Measurements from ENCODE around the gene TREM2. TPM values are rescaled to one million over a fixed set of nuclear protein-coding genes. Genes with fewer than 3 reads are reported as not detected.

The TREM2 gene
- total RNA-seq, 1 experiment from 2014 or later = not detected

DNA sequence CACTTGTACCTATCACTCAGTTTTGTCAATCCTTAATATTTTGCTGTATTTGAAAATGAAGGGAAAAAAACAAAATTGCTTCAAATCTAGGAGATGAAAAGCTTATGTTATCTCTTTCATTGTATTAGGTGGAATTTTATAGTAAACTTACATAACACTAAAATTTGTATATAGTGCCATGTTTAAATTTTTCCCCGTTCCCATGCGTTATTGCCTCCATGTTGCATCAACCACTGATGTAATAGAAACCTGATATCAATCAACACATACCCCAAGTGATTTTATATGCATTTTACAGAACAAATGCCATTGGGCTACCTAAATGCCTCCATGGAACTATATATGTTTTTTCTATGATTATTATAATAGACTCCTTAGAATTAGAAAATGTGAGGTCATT lies 14.8 kb upstream of the TREM2 start:
- Mint-ChIP-seq H3K4me1 (ENCODE audit: low read depth, unreplicated experiment) (no peaks in the 10 kb centered on the region), H3K36me3 (ENCODE audit: insufficient read depth, unreplicated experiment) (no peaks in the 10 kb centered on the region), H3K9me3 (ENCODE audit: unreplicated experiment) (no peaks in the 10 kb centered on the region), H3K4me3 (ENCODE audit: unreplicated experiment) (no peak overlapping the region), H3K27me3 (ENCODE audit: insufficient read depth, unreplicated experiment) (peaks cover 11% of the 10 kb centered on the region), H3K27ac (ENCODE audit: unreplicated experiment) (no peak overlapping the region)
- ChIA-PET CTCF (interaction anchor here (1.2 kb wide), 1 partner anchor 143 kb away, joined by 3 read pairs; no protein-coding TSS in a partner anchor), POLR2A (no interaction called here)
- no peak for DNase-seq
- TF ChIP-seq CTCF (IDR thresholded peaks at IDR 0.05; ENCODE audit: insufficient read depth in 1 of 2, low read depth in 1 of 2, low read length in 1 of 2, severe bottlenecking in 1 of 2, unreplicated experiment in 1 of 2) = no peak
- Histone ChIP-seq H3K4me3 (ENCODE audit: low read depth, low read length) (no peak overlapping the region), H3K27me3 (replicated peaks; ENCODE audit: control insufficient read depth, insufficient read depth, low read length) (no peaks in the 10 kb centered on the region), H3K36me3 (ENCODE audit: control insufficient read depth, insufficient read depth, low read length) (no peaks in the 10 kb centered on the region), H3K4me1 (no peaks in the 10 kb centered on the region), H3K9me3 (no peaks in the 10 kb centered on the region)
- no TSS peak for BruUV-seq (replicated peaks)
- intact Hi-C loops (cut with micrococcal nuclease; ENCODE audit: unreplicated experiment) = no loop called here

DNA sequence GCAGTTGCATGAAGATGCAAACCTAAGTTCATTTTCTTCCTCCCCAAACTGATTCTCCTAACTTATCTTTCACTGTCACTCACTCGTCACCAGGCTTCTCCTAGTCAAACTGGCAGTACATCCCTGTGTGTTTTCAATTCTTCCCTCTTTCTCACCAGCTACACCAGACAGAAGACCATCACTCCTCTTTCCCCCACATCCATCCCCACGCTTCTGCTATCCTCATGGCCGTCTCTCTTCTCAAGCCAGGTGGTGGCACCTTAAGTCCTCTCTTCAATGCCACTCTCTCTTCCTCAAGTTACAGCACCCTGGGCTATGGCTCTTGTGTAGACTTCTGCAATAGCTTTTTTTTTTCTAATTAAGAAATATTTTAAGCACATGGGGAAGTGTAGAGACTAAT lies 14.4 kb upstream of the TREM2 start:
- Mint-ChIP-seq H3K4me3 (ENCODE audit: unreplicated experiment) (no peak overlapping the region), H3K36me3 (ENCODE audit: insufficient read depth, unreplicated experiment) (no peaks in the 10 kb centered on the region), H3K9me3 (ENCODE audit: unreplicated experiment) (no peaks in the 10 kb centered on the region), H3K4me1 (ENCODE audit: low read depth, unreplicated experiment) (no peaks in the 10 kb centered on the region), H3K27ac (ENCODE audit: unreplicated experiment) (no peak overlapping the region), H3K27me3 (ENCODE audit: insufficient read depth, unreplicated experiment) (peaks cover 11% of the 10 kb centered on the region)
- DNase-seq = no peak
- no TSS peak for BruUV-seq (replicated peaks)
- no peaks in the 10 kb centered on the region for H3K36me3 ChIP-seq (ENCODE audit: control insufficient read depth, insufficient read depth, low read length)
- no peaks in the 10 kb centered on the region for H3K4me1 ChIP-seq
- POLR2A ChIA-PET = no interaction called here
- H3K4me3 ChIP-seq (ENCODE audit: low read depth, low read length) = no peak overlapping the region
- no peaks in the 10 kb centered on the region for H3K27me3 ChIP-seq (replicated peaks; ENCODE audit: control insufficient read depth, insufficient read depth, low read length)
- CTCF ChIA-PET = interaction anchor here (0.7 to 1.2 kb wide), 2 partner anchors 105 to 143 kb away, joined by 3 read pairs; partner anchors contain the start of gene OARD1
- intact Hi-C loops (cut with micrococcal nuclease; ENCODE audit: unreplicated experiment) = no loop called here
- no peaks in the 10 kb centered on the region for H3K9me3 ChIP-seq
- TF ChIP-seq CTCF (IDR thresholded peaks at IDR 0.05; ENCODE audit: insufficient read depth in 1 of 2, low read depth in 1 of 2, low read length in 1 of 2, severe bottlenecking in 1 of 2, unreplicated experiment in 1 of 2) = no peak

GRCh38 chr6:41176189-41176588 lies 13.3 kb upstream of the TREM2 start:
- Mint-ChIP-seq H3K9me3 (ENCODE audit: unreplicated experiment) (no peaks in the 10 kb centered on the region), H3K27ac (ENCODE audit: unreplicated experiment) (no peak overlapping the region), H3K4me3 (ENCODE audit: unreplicated experiment) (no peak overlapping the region), H3K36me3 (ENCODE audit: insufficient read depth, unreplicated experiment) (no peaks in the 10 kb centered on the region), H3K4me1 (ENCODE audit: low read depth, unreplicated experiment) (no peaks in the 10 kb centered on the region), H3K27me3 (ENCODE audit: insufficient read depth, unreplicated experiment) (peaks cover 11% of the 10 kb centered on the region)
- POLR2A ChIA-PET = interaction anchor here (0.5 kb wide), 1 partner anchor 48 kb away, joined by 6 read pairs; no protein-coding TSS in a partner anchor
- Histone ChIP-seq H3K9me3 (no peaks in the 10 kb centered on the region), H3K27me3 (replicated peaks; ENCODE audit: control insufficient read depth, insufficient read depth, low read length) (no peaks in the 10 kb centered on the region), H3K4me1 (no peaks in the 10 kb centered on the region), H3K36me3 (ENCODE audit: control insufficient read depth, insufficient read depth, low read length) (no peaks in the 10 kb centered on the region), H3K4me3 (ENCODE audit: low read depth, low read length) (no peak overlapping the region)
- intact Hi-C loops (cut with micrococcal nuclease; ENCODE audit: unreplicated experiment) = no loop called here
- no TSS peak for BruUV-seq (replicated peaks)
- no peak for TF ChIP-seq CTCF (IDR thresholded peaks at IDR 0.05; ENCODE audit: insufficient read depth in 1 of 2, low read depth in 1 of 2, low read length in 1 of 2, severe bottlenecking in 1 of 2, unreplicated experiment in 1 of 2)
- CTCF ChIA-PET = no interaction called here
- no peak for DNase-seq
